ENCODE data around the gene ACAD8. TPM values are rescaled to one million over a fixed set of nuclear protein-coding genes. Genes with fewer than 3 reads are reported as not detected.
A peak's percentile ranks its signal among the peaks of the same experiment; 100 is the strongest.

The ACAD8 gene
- total and polyA plus RNA-seq, 10 donors, result 15.7 to 37.5 (median 27.2) TPM

- Histone ChIP-seq H3K4me3 (peak within 1 kb of the TSS; percentile 8 to 76 (median 49)), H3K27ac (peak within 1 kb of the TSS in 4 of 8 donors; percentile 5 to 68 (median 48)), H3K36me3 (no peaks in the 10 kb centered on the region), H3K4me1 (peaks cover 17 to 38% (median 26%) of the 10 kb centered on the region in 6 donors), H3K27me3 (replicated peaks in 1 of 7) (peaks cover 4 to 93% (median 73%) of the 10 kb centered on the region in 7 donors), H3K9me3 (peaks cover 0 to 10% (median 2%) of the 10 kb centered on the region in 8 donors)
- TF ChIP-seq CTCF (IDR thresholded peaks at IDR 0.05 in 8 of 11, conservative IDR thresholded peaks at IDR 0.05 in 3 of 11) (peak in 6 of 11 experiments; percentile 28 to 59 (median 48)), POLR2A (IDR thresholded peaks at IDR 0.05) (no peak), POLR2AphosphoS5 (IDR thresholded peaks at IDR 0.05) (peak in 1 of 3 donors; percentile 45)
- peak; percentile 81 for DNase-seq
- intact Hi-C loops (cut with DNase I; ENCODE audit: low total_unique reads), result no loop called here
- WGBS, 5 donors, result 2 to 3% (median 2%) methylated on average over 30 to 68 of the region's 68 CpGs
Measured at GRCh38 chr11:134275534-134276395, 22.4 kb downstream of the ACAD8 start, which contains the start of gene GLB1L3. Gene GLB1L3 (plus strand): TSS chr11:134276379. CDS start chr11:134276741, 362 bp downstream.

GRCh38 chr11:134276396-134277182 lies 23.2 kb downstream of the ACAD8 start:
- intact Hi-C loops (cut with DNase I; ENCODE audit: low total_unique reads), result no loop called here
- no peak overlapping the region for H3K27ac ChIP-seq
- TF ChIP-seq POLR2A (IDR thresholded peaks at IDR 0.05) (no peak), POLR2AphosphoS5 (IDR thresholded peaks at IDR 0.05) (no peak), CTCF (IDR thresholded peaks at IDR 0.05 in 8 of 11, conservative IDR thresholded peaks at IDR 0.05 in 3 of 11) (peak in 2 of 11 experiments; percentile 5 to 9)
- DNase-seq, result no peak
- no peaks in the 10 kb centered on the region for H3K36me3 ChIP-seq
- H3K27me3 ChIP-seq (replicated peaks in 1 of 7), result peaks cover 4 to 86% (median 72%) of the 10 kb centered on the region in 7 donors
- peaks cover 0 to 10% (median 2%) of the 10 kb centered on the region in 8 donors for H3K9me3 ChIP-seq
- peaks cover 17 to 38% (median 26%) of the 10 kb centered on the region in 6 donors for H3K4me1 ChIP-seq
- peak overlapping the region; percentile 8 to 76 (median 49) for H3K4me3 ChIP-seq
- WGBS, 5 donors, result 2 to 4% (median 2%) methylated on average over 14 to 88 of the region's 88 CpGs

GRCh38 chr11:134277183-134278001 lies 24.0 kb downstream of the ACAD8 start:
- peaks cover 4 to 84% (median 68%) of the 10 kb centered on the region in 7 donors for H3K27me3 ChIP-seq (replicated peaks in 1 of 7)
- peaks cover 17 to 38% (median 26%) of the 10 kb centered on the region in 6 donors for H3K4me1 ChIP-seq
- TF ChIP-seq POLR2AphosphoS5 (IDR thresholded peaks at IDR 0.05), result no peak
- no peak for TF ChIP-seq POLR2A (IDR thresholded peaks at IDR 0.05)
- TF ChIP-seq CTCF (IDR thresholded peaks at IDR 0.05 in 8 of 11, conservative IDR thresholded peaks at IDR 0.05 in 3 of 11), result no peak
- WGBS, 5 donors, result 18 to 25% (median 21%) methylated on average over 34 to 36 of the region's 36 CpGs
- no peak overlapping the region for H3K27ac ChIP-seq
- intact Hi-C loops (cut with DNase I; ENCODE audit: low total_unique reads), result no loop called here
- H3K36me3 ChIP-seq, result no peaks in the 10 kb centered on the region
- no peak for DNase-seq
- peaks cover 0 to 10% (median 2%) of the 10 kb centered on the region in 8 donors for H3K9me3 ChIP-seq
- peak overlapping the region in 6 of 8 donors; percentile 46 to 76 (median 52) for H3K4me3 ChIP-seq

Data from spleen (tissue), 11 donors.